Prostate gland (tissue), 2 donors: ENCODE data around the gene IGFBP2. TPM values are rescaled to one million over a fixed set of nuclear protein-coding genes. Genes with fewer than 3 reads are reported as not detected.

Experiments used
- DNase-seq: peaks from one replicate; pipeline ENCODE4 v3.0.0-alpha.2; 2019; ENCODE audit warnings: low spot score
- H3K27ac ChIP-seq, 2 donors: fragments of 200-600 bp; sonication (generic); 2 replicates each; pipeline ENCODE4 v1.5.1; 2017 to 2019
- H3K27me3 ChIP-seq: fragments of 200-600 bp; sonication (generic); replicated peaks from 2 replicates; pipeline ENCODE4 v1.5.1; 2019; ENCODE audit not compliant: insufficient read depth
- H3K36me3 ChIP-seq, 2 donors: fragments of 200-600 bp; sonication (generic); 1 replicate in 1 of 2; 2 replicates in 1 of 2; pipeline versions ENCODE4 v1.5.1 to v1.8.1; 2017 to 2019
- H3K4me1 ChIP-seq: fragments of 200-600 bp; sonication (generic); replicated peaks from 2 replicates; pipeline ENCODE4 v1.5.1; 2019
- H3K4me3 ChIP-seq, 2 donors: fragments of 200-600 bp; sonication (generic); 2 replicates each; pipeline ENCODE4 v1.5.1; 2017 to 2019
- H3K9me3 ChIP-seq: fragments of 200-600 bp; sonication (generic); 2 replicates; pipeline ENCODE4 v1.5.1; 2017
- CTCF ChIP-seq, 4 experiments: fragments of 200-600 bp in 2 of 4; fragments of 450-650 bp in 2 of 4; sonication (generic) in 2 of 4; IDR thresholded peaks; 1 replicate in 3 of 4; 2 replicates in 1 of 4; pipeline ENCODE4 v1.5.1; 2016 to 2019; ENCODE audit warnings: antibody characterized with exemption in 4 of 4, mild to moderate bottlenecking in 2 of 4, moderate library complexity in 2 of 4
- POLR2A ChIP-seq: fragments of 450-650 bp; IDR thresholded peaks from one replicate; pipeline ENCODE4 v1.6.1; 2016; ENCODE audit warnings: antibody characterized with exemption, mild to moderate bottlenecking
- POLR2AphosphoS5 ChIP-seq: sonication (generic); formaldehyde crosslinking; IDR thresholded peaks from one replicate; pipeline ENCODE4 v1.6.1; 2017; ENCODE audit warnings: antibody characterized with exemption
- WGBS: methylation state at CpG from one replicate; pipeline ENCODE4 v1.1.5; 2018; 5-methylcytosine and 5-hydroxymethylcytosine counted together
- intact Hi-C: fragments of 100-400 bp; cut with DNase I; formaldehyde crosslinking; loops from one replicate; pipeline ENCODE4 v1.14.2; 2022
- total RNA-seq, 2 donors: library from RNA; depleted of rRNA; stranded (reverse); fragments of >200 nt; gene quantifications; one replicate each; pipeline ENCODE4 v1.1.0, GENCODE V29; 2016

IGFBP2 gene
- total RNA-seq, 2 donors from 2014 or later, result 152 to 250 TPM

GRCh38 chr2:216634370-216635148 is 1.3 kb downstream of the IGFBP2 start:
- DNase-seq, result no peak
- intact Hi-C loops, result loop anchor here (5.0 kb wide), 2 partner anchors 37 to 102 kb away; no protein-coding TSS in a partner anchor
- no peaks in the 10 kb centered on the region for H3K36me3 ChIP-seq
- H3K4me3 ChIP-seq, result peak overlapping the region; percentile 57 to 60
- TF ChIP-seq POLR2A (no peak), CTCF (IDR thresholded peaks at IDR 0.05) (no peak), POLR2AphosphoS5 (no peak)
- no peaks in the 10 kb centered on the region for H3K9me3 ChIP-seq
- peak overlapping the region; percentile 16 to 61 for H3K27ac ChIP-seq
- no peaks in the 10 kb centered on the region for H3K4me1 ChIP-seq
- no peaks in the 10 kb centered on the region for H3K27me3 ChIP-seq
- 5% methylated on average over 23 of the region's 23 CpGs for WGBS

- H3K9me3 ChIP-seq, result no peaks in the 10 kb centered on the region
- H3K27ac ChIP-seq, result peak overlapping the region; percentile 16 to 61
- no peaks in the 10 kb centered on the region for H3K27me3 ChIP-seq
- no peaks in the 10 kb centered on the region for H3K36me3 ChIP-seq
- TF ChIP-seq POLR2A (no peak), POLR2AphosphoS5 (no peak), CTCF (IDR thresholded peaks at IDR 0.05) (no peak)
- no peak for DNase-seq
- peak overlapping the region; percentile 57 to 60 for H3K4me3 ChIP-seq
- 5% methylated on average over 7 of the region's 7 CpGs for WGBS
- H3K4me1 ChIP-seq, result no peaks in the 10 kb centered on the region
- intact Hi-C loops, result no loop called here
Measured at GRCh38 chr2:216635171-216635570, 2.0 kb downstream of the IGFBP2 start.

GRCh38 chr2:216635701-216636550 is 2.7 kb downstream of the IGFBP2 start:
- 23% methylated on average over 18 of the region's 18 CpGs for WGBS

More at GRCh38 chr2:216635701-216636550, 2.7 kb downstream of the IGFBP2 start:
- no peaks in the 10 kb centered on the region for H3K9me3 ChIP-seq
- H3K27me3 ChIP-seq, result no peaks in the 10 kb centered on the region
- no peak for DNase-seq
- peak overlapping the region; percentile 57 to 60 for H3K4me3 ChIP-seq
- intact Hi-C loops, result no loop called here
- H3K36me3 ChIP-seq, result no peaks in the 10 kb centered on the region
- TF ChIP-seq CTCF (IDR thresholded peaks at IDR 0.05) (no peak), POLR2A (no peak), POLR2AphosphoS5 (no peak)
- H3K4me1 ChIP-seq, result no peaks in the 10 kb centered on the region
- peak overlapping the region; percentile 16 to 61 for H3K27ac ChIP-seq
